AML-193 (cell line): ENCODE measurements around the gene ADCK2.
"Not testable (repeated sequence)": the region's sequence is repeated elsewhere in the genome, so short reads cannot be mapped to it uniquely, and the experiment has no call there.

Experiments used
- DNase-seq, 2 experiments: peaks; one replicate each; lab custom pipeline; 2025; lab: John Stamatoyannopoulos, UW

The ADCK2 gene, protein sequence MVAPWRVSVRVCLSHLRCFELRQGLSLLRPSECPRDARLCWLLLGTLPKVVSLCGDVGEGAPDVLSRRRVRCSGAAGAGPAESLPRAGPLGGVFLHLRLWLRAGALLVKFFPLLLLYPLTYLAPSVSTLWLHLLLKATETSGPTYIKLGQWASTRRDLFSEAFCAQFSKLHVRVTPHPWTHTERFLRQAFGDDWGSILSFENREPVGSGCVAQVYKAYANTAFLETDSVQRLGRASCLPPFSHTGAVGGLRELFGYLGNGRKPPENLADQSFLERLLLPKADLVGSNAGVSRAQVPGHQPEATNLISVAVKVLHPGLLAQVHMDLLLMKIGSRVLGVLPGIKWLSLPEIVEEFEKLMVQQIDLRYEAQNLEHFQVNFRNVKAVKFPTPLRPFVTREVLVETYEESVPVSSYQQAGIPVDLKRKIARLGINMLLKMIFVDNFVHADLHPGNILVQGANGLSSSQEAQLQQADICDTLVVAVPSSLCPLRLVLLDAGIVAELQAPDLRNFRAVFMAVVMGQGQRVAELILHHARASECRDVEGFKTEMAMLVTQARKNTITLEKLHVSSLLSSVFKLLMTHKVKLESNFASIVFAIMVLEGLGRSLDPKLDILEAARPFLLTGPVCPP

DNA sequence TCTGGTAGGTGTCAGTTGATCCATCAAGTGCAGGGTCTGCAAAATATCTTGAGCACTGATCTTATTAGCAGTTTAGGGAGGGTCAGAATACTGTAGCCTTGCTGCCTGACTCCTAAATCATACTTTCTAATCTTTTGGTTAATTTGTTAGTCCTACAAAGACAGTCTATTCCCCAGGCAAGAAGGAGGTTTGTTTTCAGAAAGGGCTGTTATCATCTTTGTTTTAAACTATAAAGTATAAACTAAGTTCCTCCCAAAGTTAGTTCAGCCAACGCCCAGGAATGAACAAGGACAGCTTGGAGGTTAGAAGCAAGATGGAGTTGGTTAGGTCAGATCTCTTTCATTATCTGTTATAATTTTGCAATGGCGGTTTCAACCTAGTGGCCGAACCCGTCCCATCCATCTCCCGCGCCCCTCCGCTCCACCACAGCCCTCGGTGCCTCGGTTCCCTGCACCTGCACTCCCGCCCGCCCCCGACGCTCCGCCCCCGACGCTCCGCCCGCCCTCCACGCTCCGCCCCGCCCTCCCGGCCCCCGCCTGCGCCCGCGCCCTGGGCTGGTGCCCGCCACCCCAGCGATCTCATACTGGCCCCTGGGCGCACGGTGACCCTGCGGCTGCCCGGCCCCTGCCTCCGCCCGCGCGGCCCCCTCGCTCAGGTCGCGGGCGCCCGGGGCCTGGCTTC, at the start of gene ADCK2:
TSS of gene ADCK2 (plus strand) at position 564 of the 681 bp plus-strand sequence. CDS start 386 bp downstream, outside the sequence.
- DNase-seq: peak in 1 of 2 experiments; percentile 32

DNA sequence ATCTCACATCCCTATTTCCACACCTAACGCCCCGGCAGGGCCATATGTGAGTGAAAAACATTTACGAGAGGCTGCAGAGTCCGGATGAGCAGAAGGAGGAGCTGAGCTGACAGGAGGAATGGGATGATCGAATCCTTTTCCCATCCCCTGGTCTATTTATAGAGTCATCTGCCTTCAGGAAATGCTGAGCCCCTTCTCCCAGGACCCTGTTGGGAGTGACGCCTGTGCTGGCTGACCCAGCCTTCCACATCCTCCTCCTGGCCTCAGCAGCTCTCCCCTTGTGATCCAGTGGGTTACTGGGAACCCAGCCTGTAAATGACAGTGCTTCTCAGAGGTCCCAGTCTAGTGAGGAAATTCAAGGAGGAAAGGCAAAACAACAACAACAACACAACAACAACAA, 48.8 kb upstream of the ADCK2 start:
- no peak for DNase-seq

DNA sequence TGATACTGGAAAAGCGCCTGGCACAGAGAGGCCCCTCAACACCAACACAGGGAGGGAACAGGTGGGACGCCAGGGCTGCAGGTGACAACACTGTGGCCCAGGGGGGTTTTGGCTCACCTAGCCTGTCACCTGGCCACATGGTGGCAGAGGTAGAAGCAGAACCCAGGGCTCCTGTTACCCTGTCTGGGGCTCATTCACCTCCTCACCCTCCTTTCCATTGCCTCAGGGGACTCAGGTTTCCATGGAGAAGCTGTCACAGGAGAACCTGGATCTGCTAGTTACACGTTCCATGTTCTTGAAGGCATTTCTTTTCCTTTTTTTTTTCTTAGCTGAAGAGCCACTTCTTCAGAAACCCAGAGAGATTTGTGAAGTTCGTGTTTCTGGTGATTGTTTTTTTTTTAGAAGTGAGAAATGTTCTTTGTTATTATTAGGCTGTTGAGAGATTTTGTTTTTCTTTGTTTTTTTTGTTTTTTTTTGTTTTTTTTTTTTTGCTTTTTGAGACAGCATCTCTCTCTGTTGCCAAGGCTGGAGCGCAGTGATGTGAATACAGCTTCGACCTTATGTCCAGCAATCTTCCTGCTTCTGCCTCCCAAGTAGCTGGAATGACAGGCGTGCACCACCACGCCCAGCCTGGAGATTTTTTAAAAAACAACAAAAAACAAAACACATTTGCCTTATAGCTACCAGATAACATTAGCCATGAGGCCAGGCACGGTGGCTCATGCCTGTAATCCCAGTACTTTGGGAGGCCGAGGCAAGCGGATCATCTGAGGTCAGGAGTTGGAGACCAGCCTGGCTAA, 48.2 kb upstream of the ADCK2 start:
- no peak for DNase-seq

DNA sequence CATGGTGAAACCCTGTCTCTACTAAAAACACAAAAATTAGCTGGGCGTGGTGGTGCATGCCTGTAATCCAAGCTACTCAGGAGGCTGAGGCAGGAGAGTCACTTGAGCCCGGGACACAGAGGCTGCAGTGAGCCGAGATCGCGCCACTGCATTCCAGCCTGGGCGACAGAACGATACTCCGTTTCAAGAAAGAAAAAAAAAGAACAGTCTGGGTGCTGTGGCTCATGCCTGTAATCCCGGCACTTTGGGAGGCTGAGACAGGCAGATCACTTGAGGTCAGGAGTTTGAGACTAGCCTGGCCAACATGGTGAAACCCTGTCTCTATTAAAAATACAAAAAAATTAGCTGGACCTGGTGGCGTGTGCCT, 47.6 kb upstream of the ADCK2 start:
- not testable (repeated sequence) for DNase-seq

DNA sequence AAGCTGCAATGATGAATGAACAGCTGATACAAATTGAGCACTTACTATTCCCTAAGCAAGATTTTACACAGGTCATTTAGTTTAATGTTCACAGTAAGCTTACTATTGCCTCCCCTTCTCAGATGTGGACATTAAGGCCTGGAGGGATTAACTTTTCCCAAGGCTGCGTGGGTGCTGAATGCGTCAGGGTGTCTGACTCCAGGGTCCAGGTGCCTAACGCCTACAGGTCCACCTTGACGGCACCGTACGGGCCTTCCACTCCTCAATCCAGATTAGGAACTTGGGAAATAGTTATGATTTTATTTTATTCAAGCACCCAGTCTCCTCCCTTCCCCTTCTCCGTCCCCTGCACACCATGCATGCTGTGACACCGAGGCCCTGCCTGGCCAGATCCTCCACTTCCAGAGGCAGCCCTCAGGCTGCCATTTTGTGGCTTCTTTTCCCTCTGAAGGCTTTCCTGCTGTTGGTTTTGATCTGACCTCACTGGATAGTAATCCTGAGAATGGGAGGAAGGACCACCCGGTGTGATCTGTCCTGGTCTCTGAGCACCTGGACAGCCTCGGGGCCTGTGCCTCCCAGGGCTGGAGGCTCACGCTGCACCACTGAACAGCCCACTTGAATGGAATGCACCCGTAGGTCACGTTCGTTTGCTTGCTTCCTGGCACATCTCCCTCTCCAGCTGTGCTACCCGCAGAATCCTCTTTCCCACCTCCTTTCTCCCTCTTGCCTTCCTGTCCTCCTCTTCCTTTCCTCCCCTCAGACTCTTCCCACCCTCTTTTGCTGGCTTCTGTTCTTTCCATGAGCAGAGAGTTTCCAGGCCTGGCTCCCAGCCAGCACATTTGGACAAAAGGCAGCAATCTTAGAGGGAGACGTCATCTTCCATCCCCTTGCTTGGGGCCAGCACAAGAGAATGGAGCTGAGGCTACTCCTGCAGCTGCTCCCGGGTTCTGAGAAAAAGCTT, 46.6 kb upstream of the ADCK2 start:
- no peak for DNase-seq

DNA sequence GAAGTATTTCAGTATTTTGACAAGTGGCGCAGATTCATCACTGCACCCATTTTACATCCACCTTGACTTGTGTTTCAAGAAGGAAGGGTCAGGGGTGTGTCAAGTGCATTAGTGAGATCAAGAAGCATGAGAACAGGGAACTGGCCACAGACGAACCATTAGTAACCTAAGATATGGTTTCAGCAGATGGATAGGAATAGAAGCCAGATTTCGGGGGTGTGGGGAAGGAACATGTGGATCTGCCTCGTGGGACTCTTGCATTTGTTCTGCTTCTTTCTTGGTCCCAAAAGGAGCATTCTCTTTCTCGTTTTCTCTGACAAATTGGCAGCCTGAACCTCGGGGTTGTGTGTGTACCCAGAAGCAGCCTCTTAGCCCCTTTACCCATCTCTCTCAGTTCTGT, 41.7 kb upstream of the ADCK2 start:
- DNase-seq: no peak

DNA sequence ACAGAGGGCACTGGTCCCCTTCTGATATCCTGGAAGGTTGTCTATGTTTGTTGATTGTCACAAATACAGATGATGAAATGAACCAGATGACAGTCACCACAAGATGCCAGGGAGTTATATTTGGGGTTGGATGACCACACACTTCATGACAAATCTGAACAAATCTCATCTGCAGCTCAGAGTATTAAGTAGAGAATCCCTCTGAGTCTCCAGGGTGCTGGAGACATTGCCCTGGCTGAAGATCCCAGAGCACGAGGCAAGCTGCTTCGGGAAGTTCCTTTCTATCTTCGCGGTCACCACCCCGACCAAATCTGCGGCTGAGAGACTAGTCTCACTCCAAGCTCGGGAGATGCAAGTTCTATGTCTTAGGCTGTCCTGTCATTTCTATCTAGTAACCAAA, 41.1 kb upstream of the ADCK2 start:
- no peak for DNase-seq

DNA sequence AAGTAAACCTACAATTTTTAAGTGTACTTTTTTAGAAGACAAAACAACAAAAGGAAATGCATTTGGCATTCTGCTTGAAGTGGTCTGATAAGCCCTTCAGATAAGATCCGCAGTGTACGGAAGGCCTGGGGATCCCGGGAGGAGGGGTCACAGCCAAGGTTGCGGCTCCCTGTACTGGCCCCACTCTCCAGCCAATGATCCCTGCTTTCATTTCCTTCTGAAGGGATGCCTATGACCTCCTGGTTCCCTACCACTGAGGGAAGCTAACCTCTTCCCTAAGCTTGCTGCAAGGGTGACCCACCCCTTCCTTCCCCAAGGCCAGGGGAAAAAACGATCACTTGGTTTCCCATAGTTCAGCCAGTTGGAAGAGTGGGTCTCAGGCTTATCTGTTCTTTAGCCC, 37.4 kb upstream of the ADCK2 start:
- DNase-seq: no peak

DNA sequence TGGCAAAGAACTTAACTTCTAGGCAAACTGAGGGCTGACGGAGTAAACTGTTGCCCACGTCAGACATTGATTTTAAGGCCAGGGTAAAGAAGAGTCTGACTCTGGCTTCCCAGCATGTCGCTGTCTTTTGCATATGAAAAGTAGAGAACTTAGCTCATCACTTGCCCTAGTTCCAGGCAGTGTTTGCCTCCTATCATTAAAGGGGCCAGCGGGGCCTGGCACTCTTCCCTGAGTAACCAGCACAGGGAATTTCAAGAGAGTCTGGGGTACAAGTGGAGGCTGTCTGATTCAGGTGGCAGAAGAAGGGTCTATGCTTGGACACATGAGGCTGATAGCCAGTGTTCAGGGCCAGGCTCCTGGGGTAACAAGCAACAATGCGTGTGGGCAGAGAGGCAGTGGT, 36.9 kb upstream of the ADCK2 start:
- no peak for DNase-seq

DNA sequence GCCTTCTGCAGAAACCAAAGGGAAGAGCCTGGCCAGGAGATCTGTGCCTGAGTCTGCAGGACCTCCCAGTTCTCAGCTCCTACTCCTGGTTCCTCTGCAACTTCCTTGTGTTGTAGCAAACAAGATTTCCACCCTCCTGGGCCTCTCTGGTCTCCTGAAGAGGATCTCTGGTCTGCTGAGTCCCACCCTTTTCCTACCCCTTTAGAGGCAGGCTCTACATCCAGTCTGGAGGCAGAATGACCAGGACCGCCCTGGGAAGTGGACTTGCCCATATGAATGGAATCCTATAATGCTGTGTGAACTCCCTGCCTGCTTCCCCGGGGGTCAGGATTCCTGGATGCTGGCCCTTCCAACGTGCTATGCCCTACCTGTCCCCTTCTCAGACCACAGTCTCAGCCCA, 35.3 kb upstream of the ADCK2 start:
- DNase-seq: no peak

DNA sequence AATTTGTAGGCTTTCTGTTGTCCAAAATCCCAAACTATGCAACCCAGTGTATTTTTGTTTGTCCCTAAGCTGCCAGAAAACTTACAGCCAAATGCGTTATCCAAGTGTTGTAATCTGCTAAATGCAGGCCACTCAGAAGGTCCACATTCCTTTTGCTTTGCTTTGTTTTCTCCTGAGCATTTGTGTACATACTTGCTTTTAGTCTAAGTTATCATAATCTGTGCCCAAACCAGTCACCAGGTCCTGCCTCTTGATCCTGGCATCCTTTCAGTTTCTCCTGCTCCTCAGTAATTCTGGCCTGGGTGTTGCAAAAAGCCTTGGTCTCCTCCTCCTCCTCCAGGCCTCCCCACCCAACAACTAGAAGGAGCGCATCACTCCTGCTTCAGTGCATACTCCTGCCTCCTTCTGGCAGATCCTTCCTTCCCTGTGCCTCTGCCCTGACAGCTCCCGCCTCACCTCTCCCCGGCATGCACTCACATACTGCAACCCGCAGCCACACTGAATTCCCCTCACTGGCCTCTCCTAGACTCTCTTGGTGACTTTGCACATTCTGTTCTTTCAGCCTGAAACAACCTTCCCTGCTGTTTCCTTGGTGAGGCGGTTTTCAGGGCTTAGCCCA, 34.5 kb upstream of the ADCK2 start:
- no peak for DNase-seq

DNA sequence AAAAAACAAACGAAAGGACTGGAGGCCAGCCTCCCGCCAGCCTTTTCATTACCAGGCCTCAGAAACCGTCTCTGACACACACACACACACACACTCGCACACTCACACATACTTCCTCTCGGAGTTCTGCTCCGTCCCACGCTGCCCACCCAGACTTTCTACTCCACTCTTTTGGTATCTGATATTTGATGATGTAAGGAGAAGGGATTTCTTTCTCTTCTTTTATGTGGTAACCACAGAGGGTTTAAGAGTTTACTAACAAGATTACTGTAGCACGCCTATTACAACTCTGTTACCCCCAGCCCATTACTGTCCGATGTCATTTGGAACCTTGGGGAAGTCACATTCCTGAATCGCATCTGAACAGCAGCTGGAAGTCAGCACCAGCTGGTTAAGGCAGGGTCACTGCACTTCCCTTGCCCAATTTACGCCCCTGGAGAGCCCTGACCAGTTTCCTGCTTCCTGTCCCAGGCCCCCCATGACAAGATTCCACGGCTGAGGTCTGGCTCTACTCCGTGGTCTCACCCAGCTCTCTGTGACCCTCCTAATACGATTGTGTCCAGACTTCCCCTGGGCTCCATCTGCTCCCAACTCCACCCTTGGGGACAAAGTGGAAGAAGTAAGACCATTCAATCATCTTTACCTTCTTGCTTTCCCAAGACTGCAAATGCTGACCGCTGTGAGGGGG, 33.2 kb upstream of the ADCK2 start:
- DNase-seq: no peak

DNA sequence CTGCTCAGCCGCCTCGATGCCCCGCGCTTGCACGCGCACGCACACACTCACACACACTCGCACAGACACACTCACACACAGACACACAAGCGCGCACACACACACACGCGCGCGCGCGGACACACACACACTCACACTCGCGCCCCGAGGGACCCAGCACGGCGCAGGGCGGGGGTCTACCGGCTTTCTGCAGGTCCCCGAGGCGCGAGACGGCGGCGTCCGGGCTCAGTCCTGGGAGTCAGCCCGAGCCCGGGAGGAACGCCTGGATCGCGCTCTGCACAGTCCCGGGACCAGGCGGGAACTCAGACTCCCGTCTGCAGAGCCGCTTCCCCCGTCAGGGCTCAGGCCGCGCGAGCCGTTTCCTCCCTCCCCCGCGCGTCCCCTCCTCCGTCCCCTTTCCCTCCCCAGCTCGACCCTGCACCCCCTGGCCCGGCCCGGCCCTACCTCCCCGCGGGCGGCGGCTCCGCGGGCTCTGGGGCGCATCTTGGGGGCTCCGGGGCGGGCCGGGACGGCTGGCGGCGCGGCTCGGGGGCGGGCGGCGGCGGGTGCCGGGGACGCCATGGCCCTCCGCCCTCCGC, 32.6 kb upstream of the ADCK2 start:
- DNase-seq: no peak

DNA sequence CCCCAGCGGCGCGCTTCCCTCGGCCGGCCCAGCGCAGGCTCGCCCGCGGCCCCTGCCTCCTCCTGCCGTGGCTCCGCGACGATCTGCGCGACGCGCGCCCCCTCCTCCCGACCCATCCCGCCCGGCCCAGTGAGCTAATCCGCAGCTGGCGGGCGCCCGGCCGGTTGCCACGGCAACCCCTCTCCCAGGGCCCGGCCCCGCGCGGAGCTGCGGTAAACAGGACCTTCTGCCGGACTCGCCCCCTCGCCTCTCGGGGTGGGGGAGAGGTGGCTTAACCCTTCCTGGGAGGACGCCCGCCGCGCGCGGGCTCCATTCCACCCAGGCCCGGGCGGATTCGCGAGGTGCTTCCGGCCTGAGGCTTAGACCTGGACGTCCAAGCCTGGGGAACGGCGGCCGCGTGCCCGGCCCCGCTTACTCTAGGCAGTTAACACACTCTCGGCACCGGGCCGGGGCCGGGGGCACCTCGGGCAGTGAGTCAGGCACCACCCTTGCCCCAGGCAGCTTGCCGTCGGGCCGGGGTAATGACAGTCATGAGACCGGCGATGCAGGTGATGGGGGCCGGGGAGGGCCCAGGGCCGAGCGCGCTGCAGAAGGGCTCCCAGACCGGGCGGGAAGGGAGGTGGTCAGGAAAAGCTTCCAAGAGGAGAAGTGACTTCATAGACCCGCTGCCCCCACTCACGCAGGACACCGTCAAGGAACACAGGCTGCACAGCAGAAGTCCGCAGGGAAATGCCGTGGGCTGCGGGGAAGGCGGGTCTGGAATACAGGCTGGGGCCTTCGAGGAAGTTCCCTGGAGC, 31.8 kb upstream of the ADCK2 start, which contains the start of gene DENND2A:
TSS of gene DENND2A (minus strand) at position 87 of the 797 bp plus-strand sequence. CDS start 38,416 bp downstream, outside the sequence.
- DNase-seq: no peak

DNA sequence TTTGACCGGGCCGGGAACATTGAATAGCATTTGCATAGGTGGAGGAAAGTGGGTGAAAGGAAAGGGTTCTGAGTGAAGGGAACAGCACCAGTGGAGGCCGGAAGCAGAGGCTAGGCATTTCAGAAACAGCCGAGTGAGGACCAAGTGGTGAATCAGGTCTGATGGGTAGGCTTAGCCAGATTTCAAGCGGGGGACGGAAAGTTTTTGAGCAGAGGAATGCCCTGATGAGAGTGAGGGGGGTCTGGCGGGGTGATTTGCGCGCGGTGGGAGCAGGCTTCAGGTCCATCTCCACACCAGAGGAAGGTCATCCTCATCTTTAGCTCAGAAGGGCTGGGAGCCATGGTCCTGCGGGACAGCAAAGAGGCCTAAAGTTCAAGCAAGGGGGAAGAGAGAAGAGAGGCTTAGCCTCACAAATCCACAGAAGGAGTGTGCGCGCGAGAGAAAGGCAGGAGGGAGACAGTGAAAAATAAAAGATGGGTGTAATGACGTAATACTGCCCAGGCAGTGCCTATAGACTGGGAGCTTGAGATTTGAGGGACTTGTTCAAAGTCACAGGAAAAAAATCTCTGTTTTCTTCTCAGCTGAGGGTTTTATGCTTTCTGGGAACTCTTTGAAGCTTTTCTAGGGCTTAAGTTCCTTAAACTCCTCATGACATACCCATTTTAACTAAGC, 31.1 kb upstream of the ADCK2 start:
- no peak for DNase-seq

DNA sequence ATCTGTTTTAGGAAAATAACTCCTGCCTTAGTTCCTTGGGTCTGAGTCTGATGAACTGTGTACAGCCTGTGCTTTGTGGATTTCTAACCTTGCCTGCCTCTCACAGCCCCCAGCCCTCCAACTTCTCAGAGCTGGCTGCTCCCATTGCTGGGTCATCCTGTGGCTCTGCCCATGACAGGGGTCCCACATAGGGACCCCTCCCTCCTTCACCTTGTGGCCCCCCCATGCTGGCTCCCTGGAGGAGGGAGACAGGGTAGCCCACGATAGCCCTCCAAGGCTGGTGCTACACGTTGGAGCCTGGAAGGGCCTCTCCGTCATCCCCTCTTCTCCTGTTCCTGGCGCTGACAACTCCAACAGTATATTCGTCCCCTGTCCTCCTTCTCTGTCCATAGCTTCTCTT, 29.3 kb upstream of the ADCK2 start:
- no peak for DNase-seq

DNA sequence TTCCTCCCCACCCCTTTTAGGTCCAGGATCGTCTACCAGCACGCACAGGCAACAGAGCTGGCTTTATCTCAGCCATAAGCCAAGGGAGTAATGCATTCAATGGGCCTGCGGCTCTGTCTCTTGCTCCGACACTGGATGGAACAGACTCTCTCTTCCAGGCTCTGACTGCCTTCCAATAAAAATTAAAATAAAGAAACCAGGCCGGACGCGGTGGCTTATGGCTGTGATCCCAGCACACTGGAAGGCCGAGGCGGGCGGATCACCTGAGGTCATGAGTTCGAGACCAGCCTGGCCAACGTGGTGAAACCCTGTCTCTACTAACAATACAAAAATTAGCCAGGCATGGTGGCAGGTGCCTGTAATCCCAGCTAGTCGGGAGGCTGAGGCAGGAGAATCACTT, 28.0 kb upstream of the ADCK2 start:
- not testable (repeated sequence) for DNase-seq
